Measurements from ENCODE around the gene MAP7.

Gene MAP7

GRCh38 chr6:136514591-136514990 lies 35.6 kb downstream of the MAP7 start:
- no peak for TF ChIP-seq POLR2A (IDR thresholded peaks at IDR 0.05; ENCODE audit: low read depth, low read length)
- no peak for TF ChIP-seq PAX5 (IDR thresholded peaks at IDR 0.05; ENCODE audit: insufficient read depth, low read length, severe bottlenecking)
- no peak for TF ChIP-seq TAF1 (IDR thresholded peaks at IDR 0.05; ENCODE audit: low read depth, low read length)
- no peak for TF ChIP-seq POLR2AphosphoS5 (IDR thresholded peaks at IDR 0.05; ENCODE audit: low read depth, low read length)
- no peak for TF ChIP-seq SPI1 (IDR thresholded peaks at IDR 0.05; ENCODE audit: low read depth, low read length)
- no peak for TF ChIP-seq POU2F2 (IDR thresholded peaks at IDR 0.05; ENCODE audit: low read depth, low read length)
- no peak for DNase-seq (ENCODE audit: insufficient read length, low spot score)
- no peak for FAIRE-seq

- no peak for DNase-seq (ENCODE audit: insufficient read length, low spot score)
- TF ChIP-seq POLR2AphosphoS5 (IDR thresholded peaks at IDR 0.05; ENCODE audit: low read depth, low read length) (no peak), POU2F2 (IDR thresholded peaks at IDR 0.05; ENCODE audit: low read depth, low read length) (no peak), TAF1 (IDR thresholded peaks at IDR 0.05; ENCODE audit: low read depth, low read length) (no peak), POLR2A (IDR thresholded peaks at IDR 0.05; ENCODE audit: low read depth, low read length) (no peak), PAX5 (IDR thresholded peaks at IDR 0.05; ENCODE audit: insufficient read depth, low read length, severe bottlenecking) (no peak), SPI1 (IDR thresholded peaks at IDR 0.05; ENCODE audit: low read depth, low read length) (no peak)
Observed at GRCh38 chr6:136511926-136512325, 38.3 kb downstream of the MAP7 start.

GRCh38 chr6:136511397-136511796 lies 38.8 kb downstream of the MAP7 start:
- FAIRE-seq (no peak), DNase-seq (ENCODE audit: insufficient read length, low spot score) (no peak)
- TF ChIP-seq TAF1 (IDR thresholded peaks at IDR 0.05; ENCODE audit: low read depth, low read length) (no peak), SPI1 (IDR thresholded peaks at IDR 0.05; ENCODE audit: low read depth, low read length) (no peak), PAX5 (IDR thresholded peaks at IDR 0.05; ENCODE audit: insufficient read depth, low read length, severe bottlenecking) (no peak), POU2F2 (IDR thresholded peaks at IDR 0.05; ENCODE audit: low read depth, low read length) (no peak), POLR2A (IDR thresholded peaks at IDR 0.05; ENCODE audit: low read depth, low read length) (no peak), POLR2AphosphoS5 (IDR thresholded peaks at IDR 0.05; ENCODE audit: low read depth, low read length) (no peak)

More at GRCh38 chr6:136511926-136512325, 38.3 kb downstream of the MAP7 start:
- FAIRE-seq: no peak

GRCh38 chr6:136510782-136511181 lies 39.4 kb downstream of the MAP7 start:
- no peak for TF ChIP-seq SPI1 (IDR thresholded peaks at IDR 0.05; ENCODE audit: low read depth, low read length)
- TF ChIP-seq POLR2A (IDR thresholded peaks at IDR 0.05; ENCODE audit: low read depth, low read length): no peak
- TF ChIP-seq POLR2AphosphoS5 (IDR thresholded peaks at IDR 0.05; ENCODE audit: low read depth, low read length): no peak
- no peak for TF ChIP-seq TAF1 (IDR thresholded peaks at IDR 0.05; ENCODE audit: low read depth, low read length)
- TF ChIP-seq PAX5 (IDR thresholded peaks at IDR 0.05; ENCODE audit: insufficient read depth, low read length, severe bottlenecking): no peak
- peak; percentile 16 for FAIRE-seq
- no peak for DNase-seq (ENCODE audit: insufficient read length, low spot score)

- FAIRE-seq (no peak), DNase-seq (ENCODE audit: insufficient read length, low spot score) (no peak)
- TF ChIP-seq SPI1 (IDR thresholded peaks at IDR 0.05; ENCODE audit: low read depth, low read length) (no peak), POU2F2 (IDR thresholded peaks at IDR 0.05; ENCODE audit: low read depth, low read length) (no peak)
Observed at GRCh38 chr6:136510299-136510698, 39.9 kb downstream of the MAP7 start.

GRCh38 chr6:136508725-136509392 lies 41.4 kb downstream of the MAP7 start:
- FAIRE-seq: no peak
- no peak for DNase-seq (ENCODE audit: insufficient read length, low spot score)
- TF ChIP-seq SPI1 (IDR thresholded peaks at IDR 0.05; ENCODE audit: low read depth, low read length) (no peak), TAF1 (IDR thresholded peaks at IDR 0.05; ENCODE audit: low read depth, low read length) (no peak), POLR2A (IDR thresholded peaks at IDR 0.05; ENCODE audit: low read depth, low read length) (no peak), PAX5 (IDR thresholded peaks at IDR 0.05; ENCODE audit: insufficient read depth, low read length, severe bottlenecking) (no peak)

GRCh38 chr6:136506124-136506799 lies 44.0 kb downstream of the MAP7 start:
- DNase-seq (ENCODE audit: insufficient read length, low spot score): no peak
- TF ChIP-seq TAF1 (IDR thresholded peaks at IDR 0.05; ENCODE audit: low read depth, low read length) (no peak), POU2F2 (IDR thresholded peaks at IDR 0.05; ENCODE audit: low read depth, low read length) (no peak), POLR2AphosphoS5 (IDR thresholded peaks at IDR 0.05; ENCODE audit: low read depth, low read length) (no peak), POLR2A (IDR thresholded peaks at IDR 0.05; ENCODE audit: low read depth, low read length) (no peak)
- FAIRE-seq: no peak

GRCh38 chr6:136503303-136504029 lies 46.8 kb downstream of the MAP7 start:
- no peak for FAIRE-seq

GRCh38 chr6:136502786-136503185 lies 47.4 kb downstream of the MAP7 start:
- FAIRE-seq (no peak), DNase-seq (ENCODE audit: insufficient read length, low spot score) (no peak)
- TF ChIP-seq TAF1 (IDR thresholded peaks at IDR 0.05; ENCODE audit: low read depth, low read length) (no peak), PAX5 (IDR thresholded peaks at IDR 0.05; ENCODE audit: insufficient read depth, low read length, severe bottlenecking) (no peak), SPI1 (IDR thresholded peaks at IDR 0.05; ENCODE audit: low read depth, low read length) (no peak), POLR2A (IDR thresholded peaks at IDR 0.05; ENCODE audit: low read depth, low read length) (no peak), POLR2AphosphoS5 (IDR thresholded peaks at IDR 0.05; ENCODE audit: low read depth, low read length) (no peak)

More at GRCh38 chr6:136503303-136504029, 46.8 kb downstream of the MAP7 start:
- no peak for DNase-seq (ENCODE audit: insufficient read length, low spot score)
- no peak for TF ChIP-seq POU2F2 (IDR thresholded peaks at IDR 0.05; ENCODE audit: low read depth, low read length)
- no peak for TF ChIP-seq POLR2AphosphoS5 (IDR thresholded peaks at IDR 0.05; ENCODE audit: low read depth, low read length)
- no peak for TF ChIP-seq TAF1 (IDR thresholded peaks at IDR 0.05; ENCODE audit: low read depth, low read length)
- no peak for TF ChIP-seq SPI1 (IDR thresholded peaks at IDR 0.05; ENCODE audit: low read depth, low read length)
- no peak for TF ChIP-seq PAX5 (IDR thresholded peaks at IDR 0.05; ENCODE audit: insufficient read depth, low read length, severe bottlenecking)
- TF ChIP-seq POLR2A (IDR thresholded peaks at IDR 0.05; ENCODE audit: low read depth, low read length): no peak

Data from GM12891 (cell line).